Muscle of leg (tissue), 11 donors: Measurements from ENCODE around the gene PACS1. TPM values are rescaled to one million over a fixed set of nuclear protein-coding genes. Genes with fewer than 3 reads are reported as not detected.
"Not testable (repeated sequence)": the region's sequence is repeated elsewhere in the genome, so short reads cannot be mapped to it uniquely, and the experiment has no call there.

Experiments
- DNase-seq: peaks from one replicate; pipeline ENCODE4 v3.0.0; 2013
- H3K27ac ChIP-seq: one replicate; pipeline ENCODE4 v1.5.1; 2013; ENCODE audit warnings: mild to moderate bottlenecking, low read length, control low read depth
- H3K27me3 ChIP-seq: one replicate; pipeline ENCODE4 v1.6.1; 2013; ENCODE audit warnings: low read length; ENCODE audit not compliant: control insufficient read depth, insufficient read depth
- H3K36me3 ChIP-seq: one replicate; pipeline ENCODE4 v1.6.1; 2013; ENCODE audit warnings: low read length; ENCODE audit not compliant: control insufficient read depth, insufficient read depth
- H3K4me1 ChIP-seq: one replicate; pipeline ENCODE4 v1.6.1; 2013; ENCODE audit warnings: low read length; ENCODE audit not compliant: control insufficient read depth, insufficient read depth
- H3K4me3 ChIP-seq: one replicate; pipeline ENCODE4 v1.5.1; 2013; ENCODE audit warnings: low read length, control low read depth
- H3K9me3 ChIP-seq: replicated peaks from 2 replicates; pipeline ENCODE4 v1.6.1; 2013; ENCODE audit warnings: low read depth, low read length; ENCODE audit not compliant: control insufficient read depth
- WGBS: methylation state at CpG from one replicate; pipeline ENCODE4 v1.1.5; 2013; ENCODE audit warnings: missing lambda C conversion rate; ENCODE audit not compliant: insufficient coverage; 5-methylcytosine and 5-hydroxymethylcytosine counted together
- polyA plus RNA-seq, 8 donors: library from polyadenylated mRNA; unstranded; fragments of 120-200 nt; gene quantifications; one replicate each; pipeline versions ENCODE4 v1.2.1 to v1.2.3, GENCODE V29; 2013; ENCODE audit warnings: inconsistent platforms in 1 of 8, low replicate concordance in 1 of 8; ENCODE audit not compliant: insufficient read length in 8 of 8, insufficient read depth in 1 of 8
- total RNA-seq: library from RNA; stranded (reverse); fragments of 120-200 nt; gene quantifications from one replicate; pipeline ENCODE4 v1.2.4, GENCODE V29; 2013

The PACS1 gene
- total and polyA plus RNA-seq, 9 donors = 13.2 to 41.3 (median 30.9) TPM

DNA sequence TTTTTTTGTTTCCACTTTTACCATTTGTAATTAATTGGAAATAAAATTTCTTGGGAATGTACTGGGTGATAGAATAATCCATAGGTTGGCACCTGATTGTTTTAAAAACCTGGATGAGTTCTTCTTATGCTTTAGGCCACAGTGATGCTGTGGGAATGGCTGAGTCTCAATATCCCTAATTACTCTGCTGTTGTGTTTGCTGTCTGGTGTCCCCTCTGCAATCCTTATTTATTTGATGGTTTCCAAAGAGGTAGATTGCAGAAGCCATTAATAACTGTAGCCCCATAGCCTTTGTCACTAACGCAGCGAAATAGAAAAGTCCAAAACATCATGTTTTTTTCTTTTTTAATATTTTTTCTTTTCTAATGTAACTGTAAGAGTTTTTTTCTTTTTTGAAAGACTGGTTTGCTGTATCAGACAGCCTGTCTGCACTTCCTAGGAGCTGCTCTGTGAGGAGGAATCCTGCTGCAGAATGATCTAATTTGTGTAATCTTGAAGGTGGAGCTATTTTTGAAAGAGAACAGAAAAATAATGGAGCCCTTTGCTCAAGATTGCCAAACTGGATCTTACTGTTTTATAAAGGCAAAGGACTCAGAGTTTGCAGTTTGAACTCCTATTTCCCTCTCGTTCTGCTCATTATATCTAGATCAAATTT is 14.9 kb downstream of the PACS1 start:
- Histone ChIP-seq H3K27ac (no peak overlapping the region), H3K4me3 (no peak overlapping the region), H3K4me1 (peaks cover 7% of the 10 kb centered on the region), H3K9me3 (no peaks in the 10 kb centered on the region), H3K36me3 (no peaks in the 10 kb centered on the region), H3K27me3 (no peaks in the 10 kb centered on the region)
- no peak for DNase-seq
- no CpG with 5 or more reads among the region's 3 CpGs for WGBS

DNA sequence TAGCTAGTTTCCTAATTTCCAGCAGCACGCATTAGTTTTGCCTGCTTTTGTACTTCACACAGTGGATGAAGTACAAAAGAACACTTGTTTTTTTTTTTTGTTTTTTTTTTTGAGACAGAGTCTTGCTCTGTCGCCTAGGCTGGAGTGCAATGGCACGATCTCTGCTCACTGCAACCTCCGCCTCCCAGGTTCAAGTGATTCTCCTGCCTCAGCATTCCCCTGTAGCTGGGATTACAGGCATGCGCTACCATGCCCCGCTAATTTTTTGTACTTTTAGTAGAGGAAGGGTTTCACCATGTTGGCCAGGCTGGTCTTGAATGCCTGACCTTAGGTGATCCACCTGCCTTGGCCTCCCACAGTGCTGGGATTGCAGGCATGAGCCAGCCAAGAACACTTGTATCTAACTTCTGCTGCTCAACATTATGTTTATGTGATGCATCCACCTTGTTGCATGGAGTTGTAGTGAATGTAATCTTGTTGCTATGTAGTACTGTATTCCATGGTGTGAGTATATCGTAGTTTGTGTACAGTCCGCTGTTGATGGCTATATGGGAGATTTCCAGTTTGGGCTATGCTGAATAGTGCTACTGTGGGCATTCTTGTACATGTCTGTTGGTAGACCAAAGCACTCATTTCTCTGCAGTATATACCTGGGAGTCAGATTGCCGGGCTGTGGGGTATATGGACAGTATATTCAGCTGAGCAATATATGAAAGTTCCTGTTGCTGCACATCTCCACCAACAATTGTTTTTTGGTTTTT is 17.3 kb downstream of the PACS1 start:
- no peaks in the 10 kb centered on the region for H3K9me3 ChIP-seq
- H3K4me3 ChIP-seq = no peak overlapping the region
- WGBS = 87% methylated on average over 5 of the region's 9 CpGs
- no peaks in the 10 kb centered on the region for H3K36me3 ChIP-seq
- DNase-seq = no peak
- H3K27me3 ChIP-seq = no peaks in the 10 kb centered on the region
- H3K4me1 ChIP-seq = peaks cover 4% of the 10 kb centered on the region
- no peak overlapping the region for H3K27ac ChIP-seq

DNA sequence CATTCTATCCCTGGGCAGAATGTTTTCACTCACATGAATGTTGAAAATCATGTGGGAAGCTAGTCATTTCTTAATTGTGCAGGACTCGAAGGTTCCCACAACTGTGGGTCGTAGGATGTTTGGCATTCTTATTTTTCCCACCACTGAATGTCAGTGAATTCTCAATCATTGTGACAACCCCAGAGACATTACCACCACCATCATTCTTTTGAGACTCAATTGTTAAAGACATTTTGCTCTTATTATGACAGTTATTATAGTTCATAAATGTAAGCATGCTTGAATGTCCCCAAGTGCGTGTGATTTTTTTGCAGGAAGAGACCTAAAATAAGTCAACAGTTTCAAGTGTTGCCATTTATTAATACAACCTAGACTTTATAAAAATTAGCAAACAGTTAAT is 19.0 kb downstream of the PACS1 start:
- no CpG with 5 or more reads among the region's 3 CpGs for WGBS
- no peaks in the 10 kb centered on the region for H3K36me3 ChIP-seq

DNA sequence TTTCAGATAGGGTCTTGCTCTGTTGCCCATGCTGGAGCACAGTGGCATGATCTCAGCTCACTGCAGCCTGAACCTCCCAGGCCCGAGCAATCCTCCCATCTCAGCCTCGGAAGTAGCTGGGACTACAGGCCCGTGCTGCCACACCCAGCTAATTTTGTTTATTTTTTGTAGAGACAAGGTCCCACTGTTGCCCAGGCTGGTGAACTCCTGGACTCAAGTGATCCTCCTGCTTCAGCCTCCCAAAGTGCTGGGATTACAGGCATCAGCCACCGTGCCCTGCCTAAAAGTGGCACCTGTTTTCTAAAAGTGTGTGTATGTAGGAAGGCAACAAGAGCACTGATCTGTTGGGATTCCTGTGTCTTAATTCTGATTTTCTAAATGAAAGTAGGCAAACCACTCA is 20.2 kb downstream of the PACS1 start:
- Histone ChIP-seq H3K36me3 (no peaks in the 10 kb centered on the region), H3K27ac (no peak overlapping the region), H3K4me1 (no peaks in the 10 kb centered on the region), H3K27me3 (no peaks in the 10 kb centered on the region), H3K9me3 (no peaks in the 10 kb centered on the region), H3K4me3 (no peak overlapping the region)
- whole genome bisulfite sequencing = no CpG with 5 or more reads among the region's 4 CpGs
- no peak for DNase-seq

More for the DNA sequence above, 19.0 kb downstream of the PACS1 start:
- Histone ChIP-seq H3K27me3 (no peaks in the 10 kb centered on the region), H3K4me1 (peaks cover under 1% of the 10 kb centered on the region), H3K9me3 (no peaks in the 10 kb centered on the region), H3K27ac (no peak overlapping the region), H3K4me3 (no peak overlapping the region)
- no peak for DNase-seq

DNA sequence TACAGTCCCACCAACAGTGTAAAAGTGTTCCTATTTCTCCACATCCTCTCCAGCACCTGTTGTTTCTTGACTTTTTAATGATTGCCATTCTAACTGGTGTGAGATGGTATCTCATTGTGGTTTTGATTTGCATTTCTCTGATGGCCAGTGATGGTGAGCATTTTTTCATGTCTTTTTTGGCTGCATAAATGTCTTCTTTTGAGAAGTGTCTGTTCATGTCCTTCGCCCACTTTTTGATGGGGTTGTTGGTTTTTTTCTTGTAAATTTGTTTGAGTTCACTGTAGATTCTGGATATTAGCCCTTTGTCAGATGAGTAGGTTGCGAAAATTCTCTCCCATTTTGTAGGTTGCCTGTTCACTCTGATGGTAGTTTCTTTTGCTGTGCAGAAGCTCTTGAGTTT is 22.1 kb downstream of the PACS1 start:
- not testable (repeated sequence) for DNase-seq, H3K9me3 ChIP-seq, H3K36me3 ChIP-seq, H3K27ac ChIP-seq, H3K4me1 ChIP-seq, H3K4me3 ChIP-seq, H3K27me3 ChIP-seq
- WGBS = no CpG with 5 or more reads among the region's 2 CpGs

DNA sequence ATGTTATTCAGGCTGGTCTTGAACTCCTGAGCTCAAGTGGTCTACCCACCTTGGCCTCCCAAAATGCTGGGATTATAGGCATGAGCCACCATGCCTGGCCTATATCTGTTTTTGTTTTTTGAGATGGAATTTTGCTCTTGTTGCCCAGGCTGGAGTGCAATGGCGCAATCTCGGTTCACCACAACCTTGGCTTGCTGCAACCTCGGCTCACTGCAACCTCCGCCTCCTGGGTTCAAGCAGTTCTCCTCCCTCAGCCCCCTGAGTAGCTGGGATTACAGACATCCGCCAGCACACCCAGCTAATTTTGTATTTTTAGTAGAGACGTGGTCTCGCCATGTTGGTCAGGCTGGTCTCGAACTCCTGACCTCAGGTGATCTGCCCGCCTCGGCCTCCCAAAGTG is 29.7 kb downstream of the PACS1 start:
- H3K27me3 ChIP-seq, H3K4me3 ChIP-seq, DNase-seq, H3K27ac ChIP-seq, H3K4me1 ChIP-seq, H3K9me3 ChIP-seq, H3K36me3 ChIP-seq: not testable (repeated sequence)
- 89% methylated on average over 8 of the region's 10 CpGs for WGBS

DNA sequence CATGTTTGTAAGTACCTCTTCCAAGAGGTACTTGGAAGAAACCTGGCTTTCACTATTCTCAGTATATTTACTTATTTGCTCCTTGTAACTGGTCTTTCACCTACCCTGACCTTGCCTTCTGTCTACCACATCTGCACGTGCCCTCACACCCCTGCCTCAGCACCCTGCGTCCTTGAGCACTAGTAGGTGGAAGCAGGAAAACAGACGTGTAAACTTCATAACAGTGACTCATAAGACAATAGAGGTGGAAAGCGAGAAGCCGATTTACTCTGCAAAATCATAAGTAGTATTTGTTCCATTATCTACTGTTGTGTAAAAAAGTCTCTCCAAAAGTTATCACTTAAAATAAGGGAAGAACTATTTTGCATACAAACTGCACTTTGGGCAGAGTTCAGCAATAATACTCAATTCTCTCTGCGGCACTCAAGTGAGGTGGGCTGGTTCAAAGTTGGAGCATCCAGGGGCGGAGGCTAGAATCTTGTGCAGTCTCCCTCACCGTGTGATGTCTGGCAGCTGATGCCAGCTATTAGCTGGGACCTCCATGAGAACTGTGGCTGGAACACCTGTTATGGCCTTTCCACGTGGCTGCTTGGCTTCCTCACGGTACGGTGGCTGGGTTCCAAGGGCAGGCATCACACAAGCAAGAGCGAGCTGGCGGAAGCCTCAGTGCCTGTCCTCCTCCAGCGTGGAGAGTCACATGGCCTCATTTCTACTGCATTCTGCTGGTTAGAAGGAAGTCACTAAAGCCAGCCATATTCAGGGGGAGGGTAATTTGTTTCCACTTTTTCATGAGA is 30.4 kb downstream of the PACS1 start:
- Histone ChIP-seq H3K27me3 (no peaks in the 10 kb centered on the region), H3K4me3 (no peak overlapping the region), H3K27ac (peak overlapping the region; percentile 55), H3K9me3 (no peaks in the 10 kb centered on the region), H3K36me3 (no peaks in the 10 kb centered on the region), H3K4me1 (peaks cover 2% of the 10 kb centered on the region)
- WGBS = 32% methylated on average over 7 of the region's 14 CpGs
- DNase-seq = peak; percentile 85

DNA sequence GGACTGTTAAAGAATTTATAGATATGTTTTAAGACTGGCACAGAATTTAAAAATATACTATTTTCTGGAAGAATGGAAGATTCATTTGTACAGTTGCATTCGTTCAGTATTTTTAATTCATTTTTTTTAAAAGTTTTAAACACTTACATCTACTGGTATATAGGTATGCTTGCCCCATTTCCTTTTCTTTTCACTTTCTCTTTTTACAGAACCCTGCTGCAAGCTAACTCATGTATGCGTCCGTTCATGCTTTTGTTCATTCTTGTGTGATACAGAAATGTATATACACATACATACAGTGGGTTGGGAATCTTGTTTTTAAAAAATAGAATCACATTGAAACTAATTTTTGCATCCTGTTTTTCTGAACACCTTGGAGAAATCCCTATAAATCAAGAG is 31.0 kb downstream of the PACS1 start:
- no peak for DNase-seq
- no peaks in the 10 kb centered on the region for H3K9me3 ChIP-seq
- whole genome bisulfite sequencing = no CpG with 5 or more reads among the region's 3 CpGs

DNA sequence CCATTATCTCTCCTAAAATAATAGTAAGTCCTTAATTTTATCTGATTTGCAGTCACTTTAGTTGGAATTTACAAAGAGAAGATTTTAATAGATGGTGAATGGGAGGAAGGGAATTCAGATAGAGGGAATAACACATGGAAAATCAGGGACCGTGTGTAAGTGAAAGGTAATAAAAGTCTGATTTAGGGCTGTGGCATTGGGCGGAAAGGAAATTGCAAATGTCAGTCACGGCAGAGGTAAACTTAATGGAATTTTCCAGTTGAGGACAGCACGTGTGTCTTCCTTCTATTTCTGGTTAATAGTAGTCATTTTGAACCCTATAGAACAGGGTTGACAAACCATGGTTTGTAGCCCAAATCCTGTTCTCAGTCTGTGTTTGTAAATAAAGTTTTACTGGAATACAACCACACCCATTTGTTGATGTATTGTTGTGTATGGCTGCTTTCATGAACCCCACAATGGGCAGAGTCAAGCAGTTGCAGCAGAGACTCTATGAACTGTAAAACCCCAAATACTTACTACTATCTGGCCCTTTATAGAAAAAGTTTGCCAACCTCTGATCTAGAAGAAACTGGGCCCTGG is 34.1 kb downstream of the PACS1 start:
- DNase-seq = no peak
- H3K36me3 ChIP-seq = peaks cover 4% of the 10 kb centered on the region

More for the DNA sequence above, 31.0 kb downstream of the PACS1 start:
- peaks cover 2% of the 10 kb centered on the region for H3K4me1 ChIP-seq
- H3K36me3 ChIP-seq = no peaks in the 10 kb centered on the region
- H3K4me3 ChIP-seq = no peak overlapping the region
- no peak overlapping the region for H3K27ac ChIP-seq
- no peaks in the 10 kb centered on the region for H3K27me3 ChIP-seq

More for the DNA sequence above, 34.1 kb downstream of the PACS1 start:
- 49% methylated on average over 4 of the region's 4 CpGs for WGBS
- Histone ChIP-seq H3K4me1 (peaks cover 2% of the 10 kb centered on the region), H3K9me3 (no peaks in the 10 kb centered on the region), H3K4me3 (no peak overlapping the region), H3K27me3 (no peaks in the 10 kb centered on the region), H3K27ac (no peak overlapping the region)
